ENCODE measurements around the gene OTOS.

DNA sequence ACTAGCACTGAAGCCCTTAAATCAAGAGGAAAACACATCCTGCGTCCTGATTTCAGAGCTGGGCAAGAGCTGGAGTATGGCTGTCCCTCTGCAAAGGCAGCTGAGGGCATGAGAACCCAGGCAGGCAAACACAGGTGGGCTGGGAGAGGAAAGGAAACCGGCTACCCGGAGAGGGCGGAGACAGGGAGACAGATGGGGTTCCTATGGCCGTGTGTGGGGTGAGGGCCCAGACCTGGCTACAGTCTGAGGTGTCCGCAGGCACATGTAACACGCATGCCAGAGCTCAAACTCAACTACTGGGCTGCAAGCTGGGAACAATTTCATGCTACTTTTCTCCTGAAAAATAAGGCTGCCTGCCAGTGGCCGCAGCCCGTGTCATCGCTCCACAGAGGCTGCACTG, 7.1 kb downstream of the OTOS start:
- no peak for TF ChIP-seq POLR2A (IDR thresholded peaks at IDR 0.05; ENCODE audit: low read depth, low read length)
- TF ChIP-seq, protein P1, sequence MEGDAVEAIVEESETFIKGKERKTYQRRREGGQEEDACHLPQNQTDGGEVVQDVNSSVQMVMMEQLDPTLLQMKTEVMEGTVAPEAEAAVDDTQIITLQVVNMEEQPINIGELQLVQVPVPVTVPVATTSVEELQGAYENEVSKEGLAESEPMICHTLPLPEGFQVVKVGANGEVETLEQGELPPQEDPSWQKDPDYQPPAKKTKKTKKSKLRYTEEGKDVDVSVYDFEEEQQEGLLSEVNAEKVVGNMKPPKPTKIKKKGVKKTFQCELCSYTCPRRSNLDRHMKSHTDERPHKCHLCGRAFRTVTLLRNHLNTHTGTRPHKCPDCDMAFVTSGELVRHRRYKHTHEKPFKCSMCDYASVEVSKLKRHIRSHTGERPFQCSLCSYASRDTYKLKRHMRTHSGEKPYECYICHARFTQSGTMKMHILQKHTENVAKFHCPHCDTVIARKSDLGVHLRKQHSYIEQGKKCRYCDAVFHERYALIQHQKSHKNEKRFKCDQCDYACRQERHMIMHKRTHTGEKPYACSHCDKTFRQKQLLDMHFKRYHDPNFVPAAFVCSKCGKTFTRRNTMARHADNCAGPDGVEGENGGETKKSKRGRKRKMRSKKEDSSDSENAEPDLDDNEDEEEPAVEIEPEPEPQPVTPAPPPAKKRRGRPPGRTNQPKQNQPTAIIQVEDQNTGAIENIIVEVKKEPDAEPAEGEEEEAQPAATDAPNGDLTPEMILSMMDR (conservative IDR thresholded peaks at IDR 0.05; ENCODE audit: low read depth, low read length), result no peak
- TF ChIP-seq, protein P2, sequence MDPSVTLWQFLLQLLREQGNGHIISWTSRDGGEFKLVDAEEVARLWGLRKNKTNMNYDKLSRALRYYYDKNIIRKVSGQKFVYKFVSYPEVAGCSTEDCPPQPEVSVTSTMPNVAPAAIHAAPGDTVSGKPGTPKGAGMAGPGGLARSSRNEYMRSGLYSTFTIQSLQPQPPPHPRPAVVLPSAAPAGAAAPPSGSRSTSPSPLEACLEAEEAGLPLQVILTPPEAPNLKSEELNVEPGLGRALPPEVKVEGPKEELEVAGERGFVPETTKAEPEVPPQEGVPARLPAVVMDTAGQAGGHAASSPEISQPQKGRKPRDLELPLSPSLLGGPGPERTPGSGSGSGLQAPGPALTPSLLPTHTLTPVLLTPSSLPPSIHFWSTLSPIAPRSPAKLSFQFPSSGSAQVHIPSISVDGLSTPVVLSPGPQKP (IDR thresholded peaks at IDR 0.05; ENCODE audit: borderline replicate concordance, low read depth, low read length), result no peak
- TF ChIP-seq MAFK (IDR thresholded peaks at IDR 0.05; ENCODE audit: low read depth, low read length), result no peak

Data from IMR-90 (cell line).